Immature natural killer cell (primary cell): ENCODE data around the gene ADCYAP1R1. TPM values are rescaled to one million over a fixed set of nuclear protein-coding genes. Genes with fewer than 3 reads are reported as not detected.
"Not testable (repeated sequence)": the region's sequence is repeated elsewhere in the genome, so short reads cannot be mapped to it uniquely, and the experiment has no call there.

Source experiments
- DNase-seq, 3 donors: peaks; one replicate each; pipeline ENCODE4 v3.0.0; 2022; ENCODE audit warnings: mixed read lengths in 1 of 3
- H3K27ac Mint-ChIP-seq, 6 donors: one replicate each; pipeline ENCODE4 v1.8.0; 2020; ENCODE audit warnings: mixed read lengths in 6 of 6, mild to moderate bottlenecking in 5 of 6, inconsistent platforms in 4 of 6, moderate library complexity in 3 of 6
- H3K27me3 Mint-ChIP-seq, 3 donors: one replicate each; pipeline ENCODE4 v1.8.0; 2020 to 2021; ENCODE audit warnings: low read depth in 3 of 3, mild to moderate bottlenecking in 3 of 3, mixed read lengths in 3 of 3, moderate library complexity in 3 of 3, inconsistent platforms in 1 of 3
- H3K36me3 Mint-ChIP-seq, 3 donors: one replicate each; pipeline ENCODE4 v1.8.0; 2020; ENCODE audit warnings: mixed read lengths in 3 of 3, inconsistent platforms in 2 of 3, mild to moderate bottlenecking in 2 of 3
- H3K4me1 Mint-ChIP-seq, 2 donors: one replicate each; pipeline ENCODE4 v1.8.0; 2020; ENCODE audit warnings: inconsistent platforms in 2 of 2, mild to moderate bottlenecking in 2 of 2, mixed read lengths in 2 of 2, moderate library complexity in 1 of 2
- H3K4me3 Mint-ChIP-seq, 5 donors: one replicate each; pipeline ENCODE4 v1.8.0; 2020; ENCODE audit warnings: mild to moderate bottlenecking in 5 of 5, mixed read lengths in 5 of 5, inconsistent platforms in 3 of 5, moderate library complexity in 3 of 5
- H3K9me3 Mint-ChIP-seq, 6 donors: one replicate each; pipeline ENCODE4 v1.8.0; 2020; ENCODE audit warnings: mild to moderate bottlenecking in 6 of 6, mixed read lengths in 6 of 6, inconsistent platforms in 4 of 6, moderate library complexity in 3 of 6
- polyA plus RNA-seq, 3 donors: library from polyadenylated mRNA; unstranded; fragments of 300-500 nt; fragmentation: Illumina TruSeq; gene quantifications; one replicate each; pipeline ENCODE4 v1.2.3, GENCODE V29; 2021

Gene ADCYAP1R1
- polyA plus RNA-seq, 3 donors from 2014 or later: not detected

GRCh38 chr7:31151849-31152248 is 99.7 kb downstream of the ADCYAP1R1 start:
- no peak for DNase-seq
- Mint-ChIP-seq H3K27me3 (no peaks in the 10 kb centered on the region), H3K36me3 (no peaks in the 10 kb centered on the region), H3K4me1 (no peaks in the 10 kb centered on the region), H3K9me3 (peaks cover 0 to 2% (median 0%) of the 10 kb centered on the region in 6 donors), H3K27ac (no peak overlapping the region), H3K4me3 (no peak overlapping the region)

DNA sequence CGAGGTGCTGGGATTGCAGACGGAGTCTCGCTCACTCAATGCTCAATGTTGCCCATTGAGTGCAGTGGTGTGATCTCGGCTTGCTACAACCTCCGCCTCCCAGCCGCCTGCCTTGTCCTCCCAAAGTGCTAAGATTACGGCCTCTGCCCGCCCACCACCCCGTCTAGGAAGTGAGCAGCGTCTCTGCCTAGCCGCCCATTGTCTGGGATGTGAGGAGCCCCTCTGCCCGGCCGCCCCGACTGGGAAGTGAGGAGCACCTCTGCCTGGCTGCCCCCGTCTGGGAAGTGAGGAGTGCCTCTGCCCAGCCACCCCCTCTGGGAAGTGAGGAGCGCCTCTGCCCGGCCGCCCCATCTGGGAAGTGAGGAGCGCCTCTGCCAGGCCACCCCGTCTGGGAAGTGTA is 101.2 kb downstream of the ADCYAP1R1 start:
- not testable (repeated sequence) for H3K27me3 Mint-ChIP-seq, H3K4me3 Mint-ChIP-seq, H3K9me3 Mint-ChIP-seq, DNase-seq, H3K27ac Mint-ChIP-seq, H3K4me1 Mint-ChIP-seq, H3K36me3 Mint-ChIP-seq

DNA sequence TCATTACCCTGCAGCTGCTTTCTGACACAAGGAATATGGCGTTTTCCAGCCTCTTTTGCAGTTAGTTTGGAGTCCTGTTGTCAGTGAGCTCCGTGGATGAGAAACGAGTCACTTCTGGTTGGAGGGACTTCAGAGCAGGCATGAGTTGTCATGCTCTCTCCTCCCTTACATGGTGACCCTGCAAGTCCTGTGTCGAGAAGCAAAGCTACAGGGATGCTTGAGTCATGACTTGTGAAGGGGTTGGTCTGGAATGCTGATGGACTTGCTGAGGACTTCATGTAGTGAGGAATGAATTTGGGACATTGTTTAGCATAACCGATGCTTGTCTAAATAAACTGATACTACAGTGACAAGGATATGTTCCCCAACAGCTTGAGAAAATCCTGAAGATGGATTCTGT is 108.8 kb downstream of the ADCYAP1R1 start:
- H3K36me3 Mint-ChIP-seq: no peaks in the 10 kb centered on the region
- no peak for DNase-seq
- H3K4me3 Mint-ChIP-seq: no peak overlapping the region
- peaks cover 0 to 10% (median 6%) of the 10 kb centered on the region in 3 donors for H3K27me3 Mint-ChIP-seq
- H3K4me1 Mint-ChIP-seq: no peaks in the 10 kb centered on the region
- no peak overlapping the region for H3K27ac Mint-ChIP-seq
- H3K9me3 Mint-ChIP-seq: peaks cover 0 to 3% (median 0%) of the 10 kb centered on the region in 6 donors

Other genes starting within 250 kb of the ADCYAP1R1 start
- under 1 TPM in 1 of 3 donors, not detected in 2; 0.08 TPM for gene AQP1, start 140.5 kb upstream of the ADCYAP1R1 start, polyA plus RNA-seq
- not detected for gene GHRHR, start 88.4 kb upstream of the ADCYAP1R1 start, polyA plus RNA-seq